ENCODE results near the gene ABHD13.
A peak's percentile ranks its signal among the peaks of the same experiment; 100 is the strongest.

ABHD13 gene

DNA sequence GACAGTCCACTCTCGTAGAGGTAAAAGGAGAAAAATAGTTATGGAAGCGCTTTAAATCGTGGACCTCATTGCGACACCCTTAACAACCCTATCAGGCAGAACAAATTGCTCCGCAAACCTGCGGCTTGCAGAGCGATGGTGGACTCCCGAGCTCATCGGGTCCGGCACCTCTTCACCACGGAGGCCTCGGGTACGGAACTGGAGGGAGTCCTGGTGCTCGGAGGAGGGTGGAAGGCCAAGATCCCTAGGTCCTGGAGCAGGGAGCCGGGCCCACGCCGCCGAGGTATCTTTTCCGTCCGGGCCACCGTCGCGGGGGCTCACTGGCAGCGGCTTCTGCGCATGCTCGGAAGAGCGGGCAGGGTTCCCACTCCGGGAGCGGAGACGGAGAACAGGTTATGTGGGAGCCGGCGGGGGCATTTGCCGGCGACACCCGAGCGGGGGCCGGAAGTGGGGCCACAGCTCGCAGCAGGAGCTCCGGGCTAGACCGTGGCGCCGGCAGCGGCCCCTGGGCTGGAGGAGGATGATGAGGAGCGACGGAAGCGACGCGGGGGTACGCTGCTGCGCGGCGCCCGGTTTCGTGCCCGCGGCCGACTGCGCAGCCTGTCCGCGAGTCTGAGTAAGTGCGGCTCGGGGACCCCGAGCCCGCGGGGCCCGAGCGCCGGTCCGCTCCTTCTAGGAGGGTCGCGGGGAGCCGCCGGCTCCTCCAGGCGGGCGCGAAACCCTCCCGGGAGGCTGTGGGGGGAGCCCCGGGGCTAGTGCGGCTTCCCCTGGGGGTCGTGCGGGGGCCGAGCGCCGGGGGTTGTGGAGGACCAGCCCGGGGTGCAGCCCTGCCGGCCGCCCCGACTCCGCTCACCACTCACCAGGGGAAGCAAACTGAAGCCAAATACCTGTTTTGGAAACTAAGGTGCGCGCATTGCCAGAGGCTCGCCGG, at the start of gene ABHD13:
Gene ABHD13 (plus strand): TSS at position 349 of the 931 bp plus-strand sequence. CDS start 10,827 bp downstream, outside the sequence.
- Histone ChIP-seq H3K27me3 (no peaks in the 10 kb centered on the region), H3K4me3 (peak within 1 kb of the TSS; percentile 93 to 96), H3K27ac (peak within 1 kb of the TSS; percentile 87 to 93), H3K36me3 (no peaks in the 10 kb centered on the region), H3K4me1 (peaks cover 0 to 51% (median 23%) of the 10 kb centered on the region in 4 donors), H3K9me3 (no peaks in the 10 kb centered on the region)
- intact Hi-C loops (cut with DNase I; ENCODE audit: low total_unique reads) = loop anchor here (10.0 kb wide), 1 partner anchor 1654 kb away; the partner anchor contains the start of gene ARGLU1
- peak; percentile 82 to 94 for DNase-seq
- TF ChIP-seq, protein P1, sequence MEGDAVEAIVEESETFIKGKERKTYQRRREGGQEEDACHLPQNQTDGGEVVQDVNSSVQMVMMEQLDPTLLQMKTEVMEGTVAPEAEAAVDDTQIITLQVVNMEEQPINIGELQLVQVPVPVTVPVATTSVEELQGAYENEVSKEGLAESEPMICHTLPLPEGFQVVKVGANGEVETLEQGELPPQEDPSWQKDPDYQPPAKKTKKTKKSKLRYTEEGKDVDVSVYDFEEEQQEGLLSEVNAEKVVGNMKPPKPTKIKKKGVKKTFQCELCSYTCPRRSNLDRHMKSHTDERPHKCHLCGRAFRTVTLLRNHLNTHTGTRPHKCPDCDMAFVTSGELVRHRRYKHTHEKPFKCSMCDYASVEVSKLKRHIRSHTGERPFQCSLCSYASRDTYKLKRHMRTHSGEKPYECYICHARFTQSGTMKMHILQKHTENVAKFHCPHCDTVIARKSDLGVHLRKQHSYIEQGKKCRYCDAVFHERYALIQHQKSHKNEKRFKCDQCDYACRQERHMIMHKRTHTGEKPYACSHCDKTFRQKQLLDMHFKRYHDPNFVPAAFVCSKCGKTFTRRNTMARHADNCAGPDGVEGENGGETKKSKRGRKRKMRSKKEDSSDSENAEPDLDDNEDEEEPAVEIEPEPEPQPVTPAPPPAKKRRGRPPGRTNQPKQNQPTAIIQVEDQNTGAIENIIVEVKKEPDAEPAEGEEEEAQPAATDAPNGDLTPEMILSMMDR (IDR thresholded peaks at IDR 0.05) = peak in 1 of 2 experiments; percentile 10

DNA sequence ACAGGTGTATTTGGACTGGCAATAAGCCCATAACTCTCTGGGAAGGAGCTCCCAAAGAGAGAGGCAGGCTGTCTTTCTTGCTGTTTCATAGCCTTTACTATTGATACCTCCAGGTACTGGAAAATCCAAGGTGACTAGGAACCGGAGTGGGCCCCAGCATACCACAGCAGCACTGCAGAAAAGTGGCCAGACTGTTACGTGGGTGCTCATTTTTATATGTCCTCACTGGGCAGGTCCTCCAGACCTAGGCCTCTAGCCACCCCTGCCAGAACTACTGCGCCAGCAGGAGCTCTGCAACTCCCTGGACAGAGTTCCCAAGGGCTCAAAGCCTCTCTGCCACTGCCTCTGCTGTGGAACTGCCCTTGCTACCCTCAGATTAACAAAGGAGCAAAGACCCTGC, 49.3 kb upstream of the ABHD13 start:
- Histone ChIP-seq H3K36me3 (no peaks in the 10 kb centered on the region), H3K27me3 (no peaks in the 10 kb centered on the region), H3K4me1 (no peaks in the 10 kb centered on the region), H3K4me3 (no peak overlapping the region), H3K27ac (no peak overlapping the region), H3K9me3 (peaks cover 0 to 12% (median 6%) of the 10 kb centered on the region in 3 donors)
- no peak for DNase-seq
- TF ChIP-seq, protein P1 (IDR thresholded peaks at IDR 0.05) = no peak
- intact Hi-C loops (cut with DNase I; ENCODE audit: low total_unique reads) = no loop called here

DNA sequence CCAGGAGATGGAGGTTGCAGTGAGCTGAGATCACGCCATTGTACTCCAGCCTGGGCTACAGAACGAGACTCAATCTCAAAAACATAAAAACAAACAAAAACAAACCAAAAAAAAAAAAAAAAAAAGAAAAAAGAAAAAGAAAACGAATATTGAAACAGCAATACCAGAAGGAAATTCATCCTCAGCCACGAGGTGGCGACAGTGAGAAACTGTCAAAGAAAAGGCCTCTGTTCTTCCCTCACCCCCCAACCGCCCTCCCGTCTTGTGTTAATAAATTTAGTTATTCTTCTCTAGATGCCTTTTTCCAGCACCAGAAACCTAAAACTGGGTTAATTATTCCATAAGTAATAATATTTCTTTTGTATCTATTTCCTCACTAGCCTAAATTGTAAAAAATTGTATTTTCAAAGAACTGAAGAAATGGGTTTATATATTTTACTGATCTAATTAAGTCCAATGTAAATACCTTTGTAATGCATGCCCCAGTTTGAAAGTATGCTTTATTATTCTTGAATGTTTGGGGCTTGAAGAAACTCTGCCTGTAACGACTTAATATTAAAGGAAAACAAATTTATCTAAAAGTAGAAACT, 41.4 kb upstream of the ABHD13 start:
- no peak overlapping the region for H3K27ac ChIP-seq
- H3K4me1 ChIP-seq = no peaks in the 10 kb centered on the region
- DNase-seq = no peak
- peaks cover 0 to 5% (median 0%) of the 10 kb centered on the region in 3 donors for H3K9me3 ChIP-seq
- TF ChIP-seq, protein P1 (IDR thresholded peaks at IDR 0.05) = no peak
- no peaks in the 10 kb centered on the region for H3K36me3 ChIP-seq
- no peak overlapping the region for H3K4me3 ChIP-seq
- intact Hi-C loops (cut with DNase I; ENCODE audit: low total_unique reads) = no loop called here
- H3K27me3 ChIP-seq = no peaks in the 10 kb centered on the region

DNA sequence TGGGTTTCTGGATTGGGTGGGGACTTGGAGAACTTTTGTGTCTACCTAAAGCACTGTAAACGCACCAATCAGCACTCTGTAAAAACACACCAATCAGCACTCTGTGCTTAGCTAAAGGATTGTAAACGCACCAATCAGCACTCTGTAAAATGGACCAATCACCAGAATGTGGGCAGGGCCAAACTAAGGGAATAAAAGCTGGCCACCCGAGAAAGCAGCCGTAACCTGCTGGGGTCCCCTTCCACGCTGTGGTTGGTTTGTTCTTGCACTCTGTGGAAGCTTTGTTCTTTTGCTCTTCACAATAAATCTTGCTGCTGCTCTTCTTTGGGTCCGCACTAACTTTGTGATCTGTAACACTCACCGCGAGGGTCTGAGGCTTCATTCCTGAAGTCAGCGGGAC, 40.1 kb upstream of the ABHD13 start:
- TF ChIP-seq, protein P1 (IDR thresholded peaks at IDR 0.05) = no peak
- Histone ChIP-seq H3K27ac (no peak overlapping the region), H3K9me3 (peaks cover 0 to 5% (median 0%) of the 10 kb centered on the region in 3 donors), H3K4me3 (no peak overlapping the region), H3K4me1 (no peaks in the 10 kb centered on the region), H3K36me3 (no peaks in the 10 kb centered on the region), H3K27me3 (no peaks in the 10 kb centered on the region)
- intact Hi-C loops (cut with DNase I; ENCODE audit: low total_unique reads) = no loop called here
- no peak for DNase-seq

GRCh38 chr13:108182652-108183051, 35.5 kb upstream of the ABHD13 start:
- TF ChIP-seq, protein P1 (IDR thresholded peaks at IDR 0.05) = no peak
- no peaks in the 10 kb centered on the region for H3K9me3 ChIP-seq
- H3K27ac ChIP-seq = no peak overlapping the region
- no peaks in the 10 kb centered on the region for H3K36me3 ChIP-seq
- no peaks in the 10 kb centered on the region for H3K27me3 ChIP-seq
- DNase-seq = no peak
- H3K4me3 ChIP-seq = no peak overlapping the region
- intact Hi-C loops (cut with DNase I; ENCODE audit: low total_unique reads) = no loop called here
- H3K4me1 ChIP-seq = no peaks in the 10 kb centered on the region

Measured in tibial artery (tissue), 4 donors.